Measurements from ENCODE around the gene CDH26. TPM values are rescaled to one million over a fixed set of nuclear protein-coding genes. Genes with fewer than 3 reads are reported as not detected.
"Not testable (repeated sequence)": the region's sequence is repeated elsewhere in the genome, so short reads cannot be mapped to it uniquely, and the experiment has no call there.

Gene CDH26
- total RNA-seq, 2 experiments from 2014 or later, result 0.46 to 1.1 TPM

DNA sequence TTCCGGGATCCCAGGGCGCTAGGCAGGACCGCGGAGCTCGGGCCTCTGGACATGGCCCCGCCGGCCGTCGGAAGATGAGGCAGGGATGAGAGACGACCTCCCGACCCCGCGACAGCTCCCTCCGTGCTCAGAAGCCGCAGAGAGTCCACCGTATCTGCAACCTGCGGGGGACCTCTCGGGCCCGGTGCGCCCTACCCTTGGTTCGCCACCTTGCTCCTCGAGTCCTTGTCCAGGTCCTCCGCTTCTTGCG is 18.4 kb upstream of the CDH26 start:
- ChIA-PET CTCF (interaction anchor here (1.3 to 1.8 kb wide), 2 partner anchors 10 to 15 kb away, joined by 4 to 7 read pairs; no protein-coding TSS in a partner anchor), POLR2A (interaction anchor here (0.6 to 1.3 kb wide), 3 partner anchors 8 to 11 kb away, joined by 3 to 9 read pairs (median 4); no protein-coding TSS in a partner anchor)

DNA sequence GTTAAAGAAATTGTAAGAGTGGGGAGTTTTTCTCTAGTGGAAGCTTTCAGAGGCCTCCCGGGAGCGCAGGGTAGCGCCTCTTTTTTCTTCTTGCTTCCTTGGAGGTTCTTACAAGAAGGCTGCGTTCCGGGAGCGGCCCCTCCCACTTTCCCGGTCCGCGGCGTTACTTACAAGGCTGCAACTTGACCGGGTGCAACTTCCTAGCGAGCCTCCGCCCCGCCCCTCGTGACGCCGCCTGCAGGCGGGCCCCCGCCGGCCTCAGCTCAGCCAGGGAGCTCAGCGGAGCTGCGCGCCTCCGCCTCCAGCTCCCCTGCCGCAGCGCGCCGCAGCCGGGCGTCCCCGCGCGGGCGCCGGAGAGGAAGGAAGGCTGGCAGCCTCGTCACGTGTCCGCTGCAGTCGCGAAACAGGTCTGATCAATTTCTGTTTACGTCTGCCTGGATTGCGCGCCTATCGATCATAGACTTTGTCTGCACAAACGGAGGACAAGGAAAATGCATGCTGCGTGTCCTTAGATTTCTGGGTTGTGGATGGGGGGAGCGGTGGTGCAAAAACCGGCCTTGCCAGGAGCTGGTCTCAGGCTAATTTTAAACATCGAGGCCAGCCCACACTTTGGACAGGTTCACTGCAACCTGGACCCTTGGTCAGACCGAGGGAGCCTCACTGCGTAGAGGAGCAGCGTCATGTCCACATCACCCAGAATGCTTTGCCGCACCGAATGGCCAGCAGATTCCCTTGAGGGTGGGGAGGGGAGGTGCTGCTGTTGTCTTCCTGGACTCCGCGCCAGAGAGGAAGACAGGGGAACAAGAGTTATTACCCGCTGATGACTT is 17.9 kb upstream of the CDH26 start, which contains the start of the genes FAM217B and PPP1R3D:
TSS of gene FAM217B (plus strand) at position 261 of the 827 bp plus-strand sequence. CDS start 3,555 bp downstream, outside the sequence.
TSS of gene PPP1R3D (minus strand) at position 177 of the 827 bp plus-strand sequence. CDS start 374 bp downstream, outside the sequence.
- ChIA-PET POLR2A (interaction anchor here (0.6 to 1.3 kb wide), 3 partner anchors 8 to 10 kb away, joined by 3 to 9 read pairs (median 4); no protein-coding TSS in a partner anchor), CTCF (interaction anchor here (1.3 to 1.8 kb wide), 2 partner anchors 10 to 15 kb away, joined by 4 to 7 read pairs; no protein-coding TSS in a partner anchor)

DNA sequence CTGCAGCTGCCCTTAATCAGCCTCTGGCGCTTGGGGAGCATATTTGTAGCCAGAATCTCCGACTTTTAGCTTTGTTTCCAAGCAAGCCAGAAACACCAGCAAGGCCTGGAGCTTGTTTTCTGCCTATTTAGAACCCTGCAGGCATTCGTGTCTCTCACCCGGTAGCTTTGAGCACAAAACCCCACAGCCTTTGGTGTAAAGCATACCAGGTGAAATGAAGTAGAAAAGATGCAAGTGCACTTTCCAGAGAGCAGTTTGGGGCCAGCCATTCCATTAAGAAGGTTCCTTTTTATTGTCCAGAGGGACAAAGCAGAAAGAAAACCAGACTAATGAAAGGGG is 17.3 kb upstream of the CDH26 start:
- POLR2A ChIA-PET, result interaction anchor here (1.3 kb wide), 1 partner anchor 9 kb away, joined by 9 read pairs; no protein-coding TSS in a partner anchor

DNA sequence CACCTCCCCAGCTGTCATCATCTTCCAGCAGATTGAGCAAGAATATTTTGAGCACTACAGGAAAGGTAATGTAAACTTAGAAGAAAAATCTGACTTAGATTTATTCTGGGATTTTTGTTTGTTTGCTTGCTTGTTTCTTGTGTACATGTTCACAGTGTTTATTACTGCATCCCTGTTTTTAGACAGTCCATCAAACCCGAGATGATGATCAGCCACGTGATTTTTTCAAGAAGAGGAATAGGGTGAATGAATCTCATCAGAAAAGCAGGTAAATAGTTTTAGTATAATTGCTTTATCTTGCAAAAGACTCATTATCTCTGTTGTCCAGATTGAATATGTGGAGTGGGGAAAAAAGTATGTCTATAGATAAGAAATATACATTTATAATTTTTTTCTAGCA is 16.0 kb upstream of the CDH26 start:
- ChIA-PET CTCF (no interaction called here), POLR2A (no interaction called here)

More for the DNA sequence above, 17.3 kb upstream of the CDH26 start:
- CTCF ChIA-PET, result interaction anchor here (1.8 kb wide), 1 partner anchor 9 kb away, joined by 7 read pairs; no protein-coding TSS in a partner anchor

DNA sequence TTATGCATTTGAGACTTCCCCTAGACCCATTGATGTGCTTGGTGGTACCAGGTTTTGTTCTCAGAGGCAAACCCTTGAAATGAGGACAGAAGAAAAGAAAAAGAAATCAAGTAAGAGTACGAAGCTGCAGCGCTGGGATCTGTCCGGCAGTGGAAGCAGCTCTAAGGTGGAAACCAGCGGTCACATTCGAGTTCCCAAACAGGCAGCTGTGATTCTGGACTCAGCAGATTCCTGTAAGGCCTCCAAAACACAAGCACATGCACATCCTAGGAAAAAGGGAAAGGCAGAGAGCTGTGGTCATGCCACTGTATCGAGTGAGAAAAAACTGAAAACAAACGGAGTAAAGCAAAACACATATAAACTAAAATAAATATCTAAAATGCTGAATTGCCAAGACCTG is 13.5 kb upstream of the CDH26 start:
- CTCF ChIA-PET, result interaction anchor here (1.6 kb wide), 1 partner anchor 10 kb away, joined by 5 read pairs; no protein-coding TSS in a partner anchor
- POLR2A ChIA-PET, result interaction anchor here (0.7 kb wide), 1 partner anchor 9 kb away, joined by 3 read pairs; no protein-coding TSS in a partner anchor

DNA sequence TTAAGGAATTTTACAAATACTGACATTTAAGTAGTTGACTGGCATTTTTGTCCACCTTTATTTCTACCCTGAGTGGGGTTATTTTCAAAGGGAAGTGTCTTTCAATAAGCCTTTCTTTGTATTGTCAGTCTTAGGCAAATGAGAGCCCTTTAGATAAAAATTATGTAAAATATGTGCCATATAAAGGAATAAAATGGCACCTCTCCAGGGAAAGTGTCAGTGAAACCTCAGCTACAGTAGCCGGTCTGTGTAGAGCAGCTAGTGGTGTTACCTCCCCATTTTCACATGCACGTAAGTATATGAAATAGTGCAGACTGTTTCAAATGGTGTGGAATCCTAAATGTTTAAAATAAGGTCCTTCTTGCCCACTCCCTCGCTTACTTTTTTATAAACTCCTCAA is 13.0 kb upstream of the CDH26 start:
- POLR2A ChIA-PET, result interaction anchor here (0.7 kb wide), 1 partner anchor 9 kb away, joined by 3 read pairs; no protein-coding TSS in a partner anchor

DNA sequence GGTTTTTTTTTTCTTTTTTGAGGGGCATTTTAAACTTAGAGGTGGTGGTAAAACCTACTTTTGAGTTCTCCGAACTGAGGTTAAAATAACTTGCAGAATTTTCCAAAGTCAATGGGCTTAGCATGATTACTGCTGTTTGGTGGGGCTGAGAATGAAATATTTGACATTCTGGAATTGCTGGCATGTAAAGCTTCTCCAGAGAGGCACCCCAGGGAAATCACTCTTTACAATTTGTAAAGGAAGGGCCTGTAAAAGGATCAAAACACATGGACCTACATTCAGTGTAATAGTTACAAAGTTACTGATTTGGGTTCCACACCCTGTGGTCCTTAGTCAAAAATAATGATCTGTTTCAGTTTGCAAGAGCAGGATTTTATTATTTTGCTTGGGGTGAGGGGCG is 12.5 kb upstream of the CDH26 start:
- ChIA-PET CTCF (interaction anchor here (1.6 kb wide), 1 partner anchor 112 kb away, joined by 3 read pairs; no protein-coding TSS in a partner anchor), POLR2A (no interaction called here)

More for the DNA sequence above, 13.0 kb upstream of the CDH26 start:
- CTCF ChIA-PET, result interaction anchor here (1.6 kb wide), 1 partner anchor 11 kb away, joined by 5 read pairs; no protein-coding TSS in a partner anchor

DNA sequence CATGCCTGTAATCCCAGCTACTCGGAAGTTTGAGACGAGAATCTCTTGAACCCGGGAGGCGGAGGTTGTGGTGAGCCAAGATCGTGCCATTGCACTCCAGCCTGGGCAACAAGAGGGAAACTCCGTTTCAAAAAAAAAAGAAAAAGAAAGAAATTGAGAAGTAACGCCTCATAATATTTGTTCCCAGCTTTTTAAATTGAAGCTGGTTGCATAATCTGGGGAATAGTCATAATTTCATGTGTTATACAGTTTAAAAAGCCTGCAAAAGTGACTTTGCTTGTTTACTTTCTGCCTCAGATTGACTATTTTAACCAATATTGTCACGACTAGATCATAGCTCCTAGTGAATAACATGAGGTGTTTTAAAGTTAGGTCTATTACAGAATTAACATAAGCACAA is 10.8 kb upstream of the CDH26 start:
- POLR2A ChIA-PET, result no interaction called here
- CTCF ChIA-PET, result interaction anchor here (1.6 kb wide), 2 partner anchors 13 to 110 kb away, joined by 3 to 7 read pairs; partner anchors contain the start of gene SYCP2

DNA sequence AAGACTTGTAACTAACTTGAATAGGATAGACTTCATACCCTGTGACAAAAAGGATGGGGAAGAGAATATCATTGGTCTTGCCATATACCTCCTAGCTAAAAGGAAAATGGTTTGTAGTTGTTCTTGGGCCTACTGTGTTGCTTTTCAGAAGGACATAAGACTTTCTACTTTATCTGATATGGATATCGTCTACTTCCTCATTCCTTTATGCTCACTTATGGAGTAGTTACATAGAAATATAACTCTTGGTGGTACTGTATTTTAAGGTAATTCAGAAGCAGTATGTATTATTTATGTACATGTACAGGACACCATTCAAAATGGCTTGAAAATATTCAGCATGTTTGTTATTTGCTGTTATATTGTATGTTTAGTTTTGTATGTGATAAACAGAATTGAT is 10.0 kb upstream of the CDH26 start:
- POLR2A ChIA-PET, result interaction anchor here (1.2 kb wide), 1 partner anchor 9 kb away, joined by 4 read pairs; the partner anchor contains the start of gene PPP1R3D

DNA sequence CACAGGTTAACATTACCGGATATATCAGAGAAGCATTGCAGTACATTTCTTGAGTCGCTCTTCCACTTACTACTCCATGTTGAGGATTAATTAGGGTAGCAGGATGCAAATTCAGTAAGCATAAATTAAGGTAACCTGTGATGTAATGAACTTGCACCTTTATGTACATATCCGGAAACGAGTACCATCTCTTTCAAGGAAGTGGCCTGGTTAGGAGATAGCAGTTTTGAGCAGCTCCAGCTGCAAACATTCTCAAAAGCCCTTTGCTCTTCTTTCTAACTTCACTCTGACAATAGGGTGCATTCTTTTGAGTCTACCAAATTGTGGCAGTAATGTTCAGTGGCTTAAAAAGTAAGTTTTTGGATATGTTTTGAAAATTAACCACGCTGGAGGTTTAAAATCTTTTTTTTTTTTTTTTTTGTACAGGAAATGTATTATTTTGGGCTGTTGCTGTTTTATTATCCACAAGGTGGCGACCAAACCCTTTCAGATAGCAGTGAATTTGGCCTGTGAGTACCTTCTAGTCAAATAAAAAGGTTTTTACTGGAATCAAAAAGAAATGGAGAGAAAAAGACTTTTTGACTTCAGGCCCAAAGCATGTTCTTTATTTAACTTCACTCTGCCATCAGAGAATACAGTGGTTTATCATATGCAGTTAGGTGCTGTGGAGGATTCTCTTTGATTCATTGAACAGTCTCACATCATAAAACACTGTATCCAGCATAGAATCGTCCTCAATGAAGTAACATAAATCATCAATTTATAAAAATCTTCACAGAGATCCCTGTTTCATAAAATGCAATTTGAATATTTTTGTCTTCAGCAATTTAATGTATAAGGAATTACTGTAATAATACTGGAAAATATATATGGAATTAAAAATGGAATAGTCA is 9.1 kb upstream of the CDH26 start:
- POLR2A ChIA-PET, result interaction anchor here (1.2 kb wide), 1 partner anchor 10 kb away, joined by 4 read pairs; the partner anchor contains the start of gene PPP1R3D
- CTCF ChIA-PET, result interaction anchor here (1.8 kb wide), 2 partner anchors 9 to 15 kb away, joined by 4 to 7 read pairs; partner anchors contain the start of genes FAM217B and PPP1R3D

More for the DNA sequence above, 10.0 kb upstream of the CDH26 start:
- CTCF ChIA-PET, result interaction anchor here (1.8 kb wide), 1 partner anchor 14 kb away, joined by 4 read pairs; no protein-coding TSS in a partner anchor

DNA sequence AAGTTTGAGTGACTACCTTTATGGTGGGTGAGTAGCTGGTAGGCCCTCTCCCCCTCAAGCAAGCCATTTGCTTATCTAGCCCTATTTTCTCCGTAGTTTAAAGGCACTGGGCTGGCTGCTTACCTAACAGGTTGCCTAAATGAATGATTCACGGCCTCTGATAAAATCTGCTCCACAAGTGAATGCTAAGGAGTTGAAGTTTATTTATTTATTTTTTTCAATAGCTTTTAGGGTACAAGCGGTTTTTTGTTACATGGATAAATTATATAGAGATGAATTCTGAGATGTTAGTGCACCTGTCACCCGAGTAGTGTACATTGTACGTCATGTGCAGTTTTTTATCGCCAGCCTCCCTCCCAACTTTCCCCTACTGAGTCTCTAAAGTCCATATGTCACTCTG is 8.3 kb upstream of the CDH26 start:
- ChIA-PET CTCF (interaction anchor here (1.5 to 1.8 kb wide), 3 partner anchors 10 to 16 kb away, joined by 4 to 7 read pairs (median 5); partner anchors contain the start of genes FAM217B and PPP1R3D), POLR2A (interaction anchor here (1.4 kb wide), 1 partner anchor 10 kb away, joined by 9 read pairs; the partner anchor contains the start of genes FAM217B and PPP1R3D)

DNA sequence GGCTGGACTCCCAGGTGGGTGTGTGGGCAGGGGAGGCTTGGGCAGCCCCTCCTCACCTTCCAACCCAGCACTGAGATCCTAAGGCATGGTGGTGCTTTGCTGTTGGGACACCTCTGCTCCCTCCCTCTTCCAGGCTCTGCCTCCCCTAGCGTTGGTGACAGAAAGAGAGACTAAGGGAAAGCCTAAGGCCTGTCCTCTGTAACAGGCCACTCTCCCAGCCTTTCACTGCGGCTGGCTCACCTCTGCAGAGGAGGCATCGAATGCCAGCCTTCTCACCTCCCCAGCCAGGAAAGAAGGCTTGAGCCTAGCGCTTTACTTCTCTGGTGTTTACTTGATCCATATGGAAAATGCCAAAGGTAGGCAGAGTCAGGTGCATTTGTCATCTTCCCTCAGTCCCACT is 3.5 kb upstream of the CDH26 start:
- POLR2A ChIA-PET, result no interaction called here

DNA sequence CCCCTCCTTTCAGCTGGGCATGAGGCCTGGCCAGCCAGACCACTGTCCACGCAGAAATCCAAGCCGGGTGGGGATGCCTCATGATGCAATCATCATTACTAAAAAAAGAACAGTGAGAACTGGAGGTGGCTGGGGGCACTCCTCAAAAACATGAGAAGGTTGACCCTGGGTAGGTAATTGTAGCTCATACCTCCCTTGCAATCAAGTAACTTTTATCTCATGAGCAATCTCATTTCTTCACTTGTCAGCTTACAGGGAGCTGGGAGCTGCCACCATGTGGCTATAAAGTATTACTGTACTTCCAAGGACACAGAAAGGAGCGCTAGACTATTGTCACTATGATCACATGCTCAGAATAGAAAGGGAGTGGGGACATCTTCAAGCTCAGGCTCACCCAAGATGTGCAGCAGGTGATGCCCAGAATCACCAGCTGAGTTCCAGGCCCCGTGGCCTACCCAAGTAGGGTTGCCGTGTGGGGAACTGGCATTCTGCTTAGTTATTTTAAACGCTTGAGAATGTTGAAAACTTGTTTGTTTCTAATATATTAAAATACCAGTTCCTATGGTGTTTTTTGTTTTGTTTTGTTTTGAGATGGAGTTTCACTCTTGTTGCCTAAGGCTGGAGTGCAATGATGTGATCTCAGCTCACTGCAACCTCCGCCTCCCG is 3.0 kb upstream of the CDH26 start:
- POLR2A ChIA-PET, result no interaction called here
- CTCF ChIA-PET, result no interaction called here

More for the DNA sequence above, 3.5 kb upstream of the CDH26 start:
- CTCF ChIA-PET, result no interaction called here

DNA sequence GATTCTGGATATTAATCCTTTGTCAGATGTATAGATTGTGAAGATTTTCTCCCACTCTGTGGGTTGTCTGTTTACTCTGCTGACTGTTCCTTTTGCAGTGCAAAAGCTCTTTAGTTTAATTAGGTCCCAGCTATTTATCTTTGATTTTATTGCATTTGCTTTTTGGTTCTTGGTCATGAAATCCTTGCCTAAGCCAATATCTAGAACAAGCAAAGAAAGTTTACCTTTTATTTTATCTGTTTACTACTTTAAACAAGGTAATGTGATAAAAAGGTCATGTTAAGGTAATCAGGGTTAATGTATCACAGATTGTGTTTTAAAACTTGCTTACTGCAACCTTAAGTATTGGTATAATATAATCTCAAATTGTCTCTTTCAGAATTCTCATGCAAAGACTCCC is 655 bp upstream of the CDH26 start:
- CTCF ChIA-PET, POLR2A ChIA-PET: not testable (repeated sequence)

DNA sequence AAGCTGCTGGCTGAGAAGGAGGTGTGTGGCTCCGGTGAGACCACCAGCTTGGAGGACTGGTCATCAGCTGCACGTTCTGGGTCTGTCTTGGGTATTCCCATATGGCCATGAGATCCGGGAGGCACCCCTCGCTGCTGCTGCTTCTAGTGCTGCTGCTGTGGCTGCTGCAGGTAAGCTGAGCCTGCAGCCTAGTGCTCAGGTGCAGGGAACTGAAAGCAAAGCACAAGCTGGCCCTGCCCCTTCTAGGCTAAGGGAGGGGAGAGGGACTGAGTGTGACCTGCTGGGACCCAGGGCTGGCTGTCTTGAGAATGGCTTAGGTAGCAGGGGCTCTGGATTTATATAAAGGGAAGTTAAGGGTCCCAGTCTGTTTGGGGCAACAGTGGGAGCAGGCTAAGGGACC is 403 bp downstream of the CDH26 start:
- POLR2A ChIA-PET, result no interaction called here
- CTCF ChIA-PET, result no interaction called here

DNA sequence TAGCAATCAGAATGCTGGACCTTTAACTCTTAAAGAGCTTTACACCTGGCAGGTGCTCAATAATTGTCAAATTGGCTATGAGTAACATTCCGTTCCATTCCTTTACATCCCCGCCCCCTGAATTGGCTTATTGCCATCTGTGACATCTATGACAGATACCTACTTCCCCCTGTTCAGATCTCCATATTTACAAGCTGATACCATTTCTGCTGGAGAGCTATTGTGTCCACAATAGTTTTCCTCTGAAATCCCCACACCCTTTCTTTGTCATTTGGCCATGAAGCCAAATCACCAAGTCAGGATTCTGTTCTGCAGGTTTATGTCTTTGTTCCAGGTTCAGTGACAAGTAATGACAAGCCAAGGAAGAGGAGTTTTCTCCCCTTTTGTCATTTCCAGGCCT is 3.2 kb downstream of the CDH26 start:
- CTCF ChIA-PET, result no interaction called here
- POLR2A ChIA-PET, result no interaction called here

DNA sequence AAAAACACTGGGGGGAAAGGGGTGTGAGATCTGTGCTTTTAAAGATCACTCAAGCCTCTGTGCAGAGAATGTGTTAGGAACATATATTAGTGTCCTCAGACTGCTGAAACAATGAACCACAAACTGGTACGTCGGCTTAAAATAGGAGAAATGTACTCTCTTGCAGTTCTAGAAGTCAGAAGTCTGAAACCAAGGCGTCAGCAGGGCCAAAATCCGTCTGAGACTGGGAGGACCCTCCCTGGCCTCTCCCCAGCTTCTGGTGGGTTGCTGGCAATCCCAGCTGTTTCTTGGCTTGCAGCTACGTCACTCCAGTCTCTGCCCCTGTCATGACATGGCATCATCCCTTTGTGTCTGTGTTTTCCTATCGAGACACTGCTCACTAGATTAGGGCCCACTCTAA is 3.9 kb downstream of the CDH26 start:
- CTCF ChIA-PET, result no interaction called here
- POLR2A ChIA-PET, result no interaction called here

DNA sequence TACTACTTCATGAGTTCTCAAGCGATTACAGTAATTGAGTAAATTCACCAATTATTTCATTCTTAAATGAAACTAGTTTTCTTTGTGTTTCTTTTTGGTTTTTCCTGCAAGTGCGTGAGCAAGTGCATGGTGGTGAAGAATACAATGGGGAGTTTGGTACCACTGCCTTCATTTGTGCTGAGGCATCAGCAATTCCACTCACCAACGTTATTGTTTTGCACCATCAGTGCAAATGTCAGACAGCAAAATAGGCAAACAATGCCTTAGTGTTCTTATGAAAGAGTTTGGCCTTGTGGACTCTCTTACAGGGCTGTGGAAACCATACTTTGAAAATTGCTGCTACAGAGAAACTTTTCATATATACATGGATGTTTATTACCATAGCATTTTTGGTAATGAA is 8.2 kb downstream of the CDH26 start:
- POLR2A ChIA-PET, result no interaction called here
- CTCF ChIA-PET, result interaction anchor here (0.6 kb wide), 1 partner anchor 38 kb away, joined by 3 read pairs; no protein-coding TSS in a partner anchor

DNA sequence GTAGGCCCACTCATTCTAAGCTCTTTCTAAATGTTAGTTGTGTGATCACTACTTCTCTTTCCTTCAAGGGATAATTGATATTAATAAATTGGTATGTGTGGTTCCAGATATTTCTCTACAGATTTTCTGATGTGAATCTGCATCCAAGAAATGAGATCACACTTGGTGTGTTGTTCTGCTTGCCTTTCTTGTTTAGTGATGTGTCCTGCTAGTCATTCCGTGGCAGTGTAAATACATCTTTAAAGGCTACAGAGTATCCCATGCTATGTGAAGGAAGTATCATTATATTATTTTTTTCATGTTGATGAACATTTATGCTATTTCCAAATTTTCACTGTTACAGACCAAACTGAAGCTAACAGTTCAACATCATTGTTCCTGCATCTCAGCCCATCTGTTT is 13.2 kb downstream of the CDH26 start:
- CTCF ChIA-PET, result no interaction called here

More for the DNA sequence above, 13.2 kb downstream of the CDH26 start:
- POLR2A ChIA-PET, result no interaction called here

All from activated CD8-positive, alpha-beta memory T cell treated with anti-CD3 and anti-CD28 coated beads for 36 hours (primary cell).